Neural cell (in vitro differentiated cells): ENCODE measurements around the gene TCEAL8.

ENCODE experiments used
- CTCF ChIP-seq: fragments of 450-650 bp; IDR thresholded peaks from 2 replicates; pipeline ENCODE4 v1.5.1; 2014; ENCODE audit warnings: antibody characterized with exemption, mild to moderate bottlenecking, moderate library complexity; ENCODE audit not compliant: poor library complexity, severe bottlenecking
- EP300 ChIP-seq: fragments of 450-650 bp; conservative IDR thresholded peaks from 2 replicates; pipeline ENCODE4 v1.6.1; 2014; ENCODE audit warnings: antibody characterized with exemption, mild to moderate bottlenecking, moderate library complexity; ENCODE audit not compliant: poor library complexity, severe bottlenecking
- EZH2 ChIP-seq: fragments of 200-600, 300-800 bp; shearing (Covaris generic), sonication (generic); IDR thresholded peaks from 2 replicates; pipeline ENCODE4 v1.6.1; 2014; ENCODE audit warnings: antibody characterized with exemption, low read length, borderline replicate concordance, mild to moderate bottlenecking; ENCODE audit not compliant: insufficient read depth, poor library complexity, severe bottlenecking
- POLR2AphosphoS5 ChIP-seq: IDR thresholded peaks from 2 replicates; pipeline ENCODE4 v1.6.1; 2012
- SMC3 ChIP-seq: fragments of 450-650 bp; conservative IDR thresholded peaks from 2 replicates; pipeline ENCODE4 v1.6.1; 2014; ENCODE audit warnings: antibody characterized with exemption, mild to moderate bottlenecking, moderate library complexity; ENCODE audit not compliant: poor library complexity
- TAF1 ChIP-seq: IDR thresholded peaks from 2 replicates; pipeline ENCODE4 v1.6.1; 2012; ENCODE audit warnings: low read depth

DNA sequence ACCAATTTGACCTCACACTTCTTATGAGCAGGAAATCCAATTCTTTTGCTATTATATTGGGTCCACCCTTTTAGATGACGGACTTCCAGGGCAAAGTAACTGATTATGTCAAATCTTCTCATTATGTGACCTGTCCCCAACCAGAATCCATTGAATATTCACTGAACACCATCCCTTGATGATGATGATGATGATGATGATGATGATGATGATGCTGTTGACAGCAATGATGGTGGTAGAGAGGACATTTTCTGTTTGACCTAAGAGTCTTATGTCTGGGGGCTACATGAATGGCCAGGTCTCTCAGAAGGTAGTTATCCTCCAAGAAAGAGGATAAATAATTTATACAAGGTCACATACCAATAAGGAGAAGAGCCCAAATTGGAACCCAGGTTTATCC is 5.2 kb downstream of the TCEAL8 start:
- TF ChIP-seq CTCF (no peak), POLR2AphosphoS5 (no peak), SMC3 (no peak), EP300 (no peak), TAF1 (no peak), EZH2 (no peak)
